Ammon's horn (tissue), 1 donor: ENCODE measurements around the gene NRARP.

ENCODE experiments used
- DNase-seq: peaks from one replicate; pipeline ENCODE4 v3.0.0-alpha.2; 2016; ENCODE audit warnings: low spot score

NRARP gene

GRCh38 chr9:137310189-137311052 is 8.3 kb upstream of the NRARP start:
- DNase-seq: no peak

GRCh38 chr9:137309368-137310188 is 7.5 kb upstream of the NRARP start:
- no peak for DNase-seq

- DNase-seq: no peak
These were observed 6.1 kb upstream of the NRARP start for GRCh38 chr9:137308057-137308619.

- no peak for DNase-seq
These were observed 5.4 kb upstream of the NRARP start for GRCh38 chr9:137307255-137308056.

GRCh38 chr9:137306850-137307254 is 4.8 kb upstream of the NRARP start:
- no peak for DNase-seq

- DNase-seq: no peak
These were observed 4.2 kb upstream of the NRARP start for GRCh38 chr9:137306066-137306849.

GRCh38 chr9:137305798-137306065 is 3.7 kb upstream of the NRARP start:
- no peak for DNase-seq

- DNase-seq: no peak
These were observed 3.2 kb upstream of the NRARP start for GRCh38 chr9:137305060-137305797.

GRCh38 chr9:137304383-137305059 is 2.5 kb upstream of the NRARP start:
- no peak for DNase-seq

- DNase-seq: no peak
These were observed 1.9 kb upstream of the NRARP start for GRCh38 chr9:137303893-137304382.

GRCh38 chr9:137303151-137303892 is 1.3 kb upstream of the NRARP start:
- DNase-seq: no peak

- DNase-seq: no peak
These were observed 529 bp upstream of the NRARP start for GRCh38 chr9:137302449-137303150.

GRCh38 chr9:137301081-137301947 is 757 bp downstream of the NRARP start:
- DNase-seq: no peak

GRCh38 chr9:137300567-137301080 is 1.4 kb downstream of the NRARP start:
- no peak for DNase-seq

GRCh38 chr9:137299938-137300337 is 2.1 kb downstream of the NRARP start:
- DNase-seq: no peak

GRCh38 chr9:137299203-137299565 is 2.9 kb downstream of the NRARP start:
- no peak for DNase-seq
